WTC11 (cell line): ENCODE data around the gene RAPH1. TPM values are rescaled to one million over a fixed set of nuclear protein-coding genes. Genes with fewer than 3 reads are reported as not detected.

Experiments used
- ATAC-seq: fragments of 200-7000 bp; cut with Tn5 transposase; 2 replicates; pipeline ENCODE4 v1.10.0; 2021; ENCODE audit warnings: mild to moderate bottlenecking, moderate library complexity
- CTCF ChIA-PET: fragments of 300-600 bp; sonication (Branson Sonifier 250); formaldehyde crosslinking; loops from one replicate; lab custom pipeline; 2021; ENCODE audit warnings: antibody characterized with exemption; lab: Charles Lee
- POLR2A ChIA-PET: fragments of 350-600 bp; sonication (Branson Sonifier 250); formaldehyde crosslinking; loops from one replicate; lab custom pipeline; 2021; ENCODE audit warnings: antibody characterized with exemption; lab: Charles Lee
- DNase-seq: peaks from one replicate; pipeline ENCODE4 v3.0.0; 2021; ENCODE audit warnings: low spot score
- H3K27ac Mint-ChIP-seq: 2 replicates; pipeline ENCODE4 v1.8.0; 2021; ENCODE audit warnings: mixed read lengths
- H3K27me3 Mint-ChIP-seq: 2 replicates; pipeline ENCODE4 v1.8.0; 2021; ENCODE audit warnings: low read depth, mild to moderate bottlenecking, moderate library complexity, mixed read lengths
- H3K36me3 Mint-ChIP-seq: 2 replicates; pipeline ENCODE4 v1.8.0; 2021; ENCODE audit warnings: mixed read lengths
- H3K4me1 Mint-ChIP-seq: 2 replicates; pipeline ENCODE4 v1.8.0; 2022; ENCODE audit warnings: mixed read lengths
- H3K4me3 Mint-ChIP-seq: 2 replicates; pipeline ENCODE4 v1.8.0; 2021; ENCODE audit warnings: mild to moderate bottlenecking, moderate library complexity, mixed read lengths
- H3K9me3 Mint-ChIP-seq: 2 replicates; pipeline ENCODE4 v1.8.0; 2021; ENCODE audit warnings: mixed read lengths
- ATF3 ChIP-seq: sonication (generic); formaldehyde crosslinking; conservative IDR thresholded peaks from 2 replicates; pipeline ENCODE4 v1.8.1; 2022; ENCODE audit warnings: mild to moderate bottlenecking, missing genetic modification reagents
- E2F4 ChIP-seq: sonication (generic); formaldehyde crosslinking; IDR thresholded peaks from 2 replicates; pipeline ENCODE4 v1.8.1; 2022; ENCODE audit warnings: low read depth, mild to moderate bottlenecking, moderate library complexity, missing genetic modification reagents, borderline replicate concordance
- E2F5 ChIP-seq: sonication (generic); formaldehyde crosslinking; IDR thresholded peaks from 2 replicates; pipeline ENCODE4 v1.8.1; 2022; ENCODE audit warnings: mild to moderate bottlenecking, moderate library complexity, missing genetic modification reagents
- ELF4 ChIP-seq: sonication (generic); formaldehyde crosslinking; IDR thresholded peaks from 2 replicates; pipeline ENCODE4 v1.8.1; 2022; ENCODE audit warnings: low read depth, mild to moderate bottlenecking, moderate library complexity, missing genetic modification reagents
- EMX1 ChIP-seq: fragments of 250-450 bp; sonication (Bioruptor Pico); IDR thresholded peaks from 2 replicates; pipeline ENCODE4 v1.8.0; 2021; ENCODE audit warnings: mild to moderate bottlenecking
- ERG ChIP-seq: fragments of 250-450 bp; sonication (Bioruptor Pico); IDR thresholded peaks from 2 replicates; pipeline ENCODE4 v1.8.0; 2021; ENCODE audit warnings: mild to moderate bottlenecking
- FOXK1 ChIP-seq: sonication (generic); formaldehyde crosslinking; IDR thresholded peaks from 2 replicates; pipeline ENCODE4 v1.8.0; 2022; ENCODE audit warnings: mild to moderate bottlenecking, moderate library complexity, missing genetic modification reagents
- GTF2I ChIP-seq: fragments of 250-450 bp; sonication (Bioruptor Pico); conservative IDR thresholded peaks from 2 replicates; pipeline ENCODE4 v1.4.0; 2021; ENCODE audit warnings: mild to moderate bottlenecking
- HMGXB4 ChIP-seq: sonication (generic); formaldehyde crosslinking; IDR thresholded peaks from 2 replicates; pipeline ENCODE4 v1.8.1; 2023; ENCODE audit warnings: mild to moderate bottlenecking, moderate library complexity, missing genetic modification reagents
- IRF1 ChIP-seq: sonication (generic); formaldehyde crosslinking; IDR thresholded peaks from 2 replicates; pipeline ENCODE4 v1.8.0; 2023; ENCODE audit warnings: missing genetic modification reagents
- NFATC4 ChIP-seq: fragments of 250-450 bp; sonication (Bioruptor Pico); IDR thresholded peaks from 2 replicates; pipeline ENCODE4 v1.9.0; 2021; ENCODE audit warnings: mild to moderate bottlenecking
- NFYB ChIP-seq: sonication (generic); formaldehyde crosslinking; conservative IDR thresholded peaks from 2 replicates; pipeline ENCODE4 v1.8.0; 2022; ENCODE audit warnings: low read depth, missing genetic modification reagents
- RORB ChIP-seq: fragments of 250-450 bp; sonication (Bioruptor Pico); IDR thresholded peaks from 2 replicates; pipeline ENCODE4 v1.9.0; 2021; ENCODE audit warnings: mild to moderate bottlenecking
- SP1 ChIP-seq: sonication (generic); formaldehyde crosslinking; conservative IDR thresholded peaks from 2 replicates; pipeline ENCODE4 v1.8.1; 2022; ENCODE audit warnings: missing genetic modification reagents
- TEAD1 ChIP-seq: sonication (generic); formaldehyde crosslinking; IDR thresholded peaks from 2 replicates; pipeline ENCODE4 v1.8.0; 2022; ENCODE audit warnings: mild to moderate bottlenecking, missing genetic modification reagents
- USF1 ChIP-seq: sonication (generic); formaldehyde crosslinking; IDR thresholded peaks from 2 replicates; pipeline ENCODE4 v1.8.0; 2022; ENCODE audit warnings: mild to moderate bottlenecking, missing genetic modification reagents
- ZBTB21 ChIP-seq: sonication (generic); formaldehyde crosslinking; IDR thresholded peaks from 2 replicates; pipeline ENCODE4 v1.8.1; 2023; ENCODE audit warnings: mild to moderate bottlenecking, missing genetic modification reagents, borderline replicate concordance
- ZNF219 ChIP-seq: sonication (generic); formaldehyde crosslinking; IDR thresholded peaks from 2 replicates; pipeline ENCODE4 v1.8.0; 2023; ENCODE audit warnings: missing genetic modification reagents, mild to moderate bottlenecking, borderline replicate concordance
- ZNF317 ChIP-seq: sonication (generic); formaldehyde crosslinking; IDR thresholded peaks from 2 replicates; pipeline ENCODE4 v1.8.1; 2023; ENCODE audit warnings: low read depth, mild to moderate bottlenecking, moderate library complexity, missing genetic modification reagents, borderline replicate concordance
- ZNF532 ChIP-seq: fragments of 250-450 bp; sonication (Bioruptor Pico); IDR thresholded peaks from 2 replicates; pipeline ENCODE4 v1.9.0; 2021; ENCODE audit warnings: mild to moderate bottlenecking, borderline replicate concordance
- ZNF671 ChIP-seq: fragments of 250-450 bp; sonication (Bioruptor Pico); IDR thresholded peaks from 2 replicates; pipeline ENCODE4 v1.8.0; 2021; ENCODE audit warnings: mild to moderate bottlenecking
- total RNA-seq: library from RNA; stranded (reverse); gene quantifications from 3 replicates; pipeline ENCODE4 v1.2.3, GENCODE V29; 2021

RAPH1 gene
- total RNA-seq, 1 experiment from 2014 or later = 24.6 TPM

GRCh38 chr2:203500297-203500696 is 34.8 kb downstream of the RAPH1 start (continued):
- TF ChIP-seq ZNF219 (CRISPR knock-in tag) = no peak
- no peak for TF ChIP-seq ZBTB21
- TF ChIP-seq TEAD1 = no peak
- TF ChIP-seq ELF4 (CRISPR knock-in tag) = no peak
- TF ChIP-seq FOXK1 (CRISPR knock-in tag) = no peak
- no peak for TF ChIP-seq ZNF532 (CRISPR knock-in tag)
- TF ChIP-seq GTF2I (CRISPR knock-in tag) = no peak

- Mint-ChIP-seq H3K4me1 (peaks cover 5% of the 10 kb centered on the region; the same call in 1 of the 2 replicates), H3K27ac (no peak overlapping the region), H3K36me3 (peaks cover 10% of the 10 kb centered on the region; the same call in 1 of the 2 replicates), H3K4me3 (no peak overlapping the region)
- TF ChIP-seq IRF1 (CRISPR knock-in tag) = no peak
- TF ChIP-seq NFATC4 (CRISPR knock-in tag) = no peak
- no peak for TF ChIP-seq HMGXB4 (CRISPR knock-in tag)
- no peak for TF ChIP-seq GTF2I (CRISPR knock-in tag)
- no peak for TF ChIP-seq ZNF671 (CRISPR knock-in tag)
- TF ChIP-seq ERG (CRISPR knock-in tag) = no peak
- TF ChIP-seq EMX1 (CRISPR knock-in tag) = no peak
- TF ChIP-seq E2F5 (CRISPR knock-in tag) = no peak
- TF ChIP-seq E2F4 = no peak
- no peak for TF ChIP-seq ZBTB21
- TF ChIP-seq ATF3 (CRISPR knock-in tag) = no peak
- no peak for TF ChIP-seq USF1
- no peak for TF ChIP-seq ZNF317 (CRISPR knock-in tag)
- TF ChIP-seq SP1 = no peak
- no peak for TF ChIP-seq NFYB (CRISPR knock-in tag)
- no peak for TF ChIP-seq TEAD1
- no peak for TF ChIP-seq RORB
- TF ChIP-seq, all 79 proteins: peak for 0
- ATAC-seq = no peak
- peaks cover 1% of the 10 kb centered on the region for H3K9me3 Mint-ChIP-seq
- ChIA-PET POLR2A (no interaction called here), CTCF (interaction anchor here (1.2 kb wide), 1 partner anchor 117 kb away, joined by 3 read pairs; no protein-coding TSS in a partner anchor)
- H3K27me3 Mint-ChIP-seq = no peaks in the 10 kb centered on the region
- DNase-seq = no peak
Measured at GRCh38 chr2:203498161-203498560, 36.9 kb downstream of the RAPH1 start.
